K562 (cell line): ENCODE measurements around the gene GUCA1A. TPM values are rescaled to one million over a fixed set of nuclear protein-coding genes. Genes with fewer than 3 reads are reported as not detected.
A peak's percentile ranks its signal among the peaks of the same experiment; 100 is the strongest.

Experiments
- AFF4 ChIP-seq: sonication (generic); formaldehyde crosslinking; IDR thresholded peaks from 2 replicates; pipeline ENCODE4 v1.8.0; 2023; ENCODE audit warnings: mild to moderate bottlenecking, missing genetic modification reagents
- ARID3A ChIP-seq: IDR thresholded peaks from 2 replicates; pipeline ENCODE4 v1.6.1; 2012; ENCODE audit warnings: low read depth, low read length, improper control_type of control experiment, borderline replicate concordance
- CTCF ChIP-seq, 3 experiments: IDR thresholded peaks in 2 of 3; conservative IDR thresholded peaks in 1 of 3; 2 replicates each; pipeline ENCODE4 v1.5.1; 2011 to 2012; ENCODE audit warnings: low read length in 3 of 3, mild to moderate bottlenecking in 3 of 3, control low read depth in 2 of 3, improper control_type of control experiment in 1 of 3, inconsistent platforms in 1 of 3, low read depth in 1 of 3, mixed read lengths in 1 of 3, moderate library complexity in 1 of 3; ENCODE audit not compliant: insufficient read depth in 2 of 3
- NEUROD1 ChIP-seq: fragments of 150-350 bp; IDR thresholded peaks from 2 replicates; pipeline ENCODE4 v1.6.1; 2014; ENCODE audit warnings: borderline replicate concordance, low read length, low read depth; ENCODE audit not compliant: partially characterized antibody
- NUFIP1 ChIP-seq: fragments of 450-650 bp; IDR thresholded peaks from 2 replicates; pipeline ENCODE4 v1.6.1; 2018; ENCODE audit not compliant: partially characterized antibody
- SRF ChIP-seq, 2 experiments: fragments of 250-450, 450-650 bp in 1 of 2; sonication (Bioruptor Pico) in 1 of 2; sonication (generic) in 1 of 2; formaldehyde crosslinking; IDR thresholded peaks; 2 replicates each; pipeline versions ENCODE4 v1.5.0 to v1.5.1; 2020 to 2022; ENCODE audit warnings: mild to moderate bottlenecking in 1 of 2, missing genetic modification reagents in 1 of 2
- TCF3 ChIP-seq: sonication (generic); formaldehyde crosslinking; IDR thresholded peaks from 2 replicates; pipeline ENCODE4 v1.4.0; 2020; ENCODE audit warnings: mild to moderate bottlenecking, missing genetic modification reagents
- ZNF274 ChIP-seq: IDR thresholded peaks from 2 replicates; pipeline ENCODE4 v1.6.1; 2011; ENCODE audit warnings: low read depth, mild to moderate bottlenecking, low read length, moderate library complexity, borderline replicate concordance
- ZNF408 ChIP-seq: fragments of 250-450 bp; sonication (Bioruptor Pico); IDR thresholded peaks from 2 replicates; pipeline ENCODE4 v1.4.0; 2020; ENCODE audit warnings: low read depth, mild to moderate bottlenecking, moderate library complexity
- polyA plus RNA-seq, 8 experiments: library from polyadenylated mRNA; depleted of rRNA in 4 of 8; stranded (reverse) in 5 of 8; unstranded in 3 of 8; fragments of >200 nt; fragmentation: Nextera tagmentation in 2 of 8; fragmentation: Illumina TruSeq in 1 of 8; extraction: Ambion mirVana in 2 of 8; extraction: Trizol in 1 of 8; gene quantifications; 2 replicates each; pipeline versions ENCODE4 v1.2.1 to v1.2.3, GENCODE V29; 2011 to 2014; ENCODE audit warnings: inconsistent platforms in 1 of 8, missing spikeins in 1 of 8
- total RNA-seq, 7 experiments: library from RNA; depleted of rRNA in 6 of 7; stranded (reverse); fragments of >200 nt in 6 of 7; fragmentation: Illumina TruSeq in 2 of 7; extraction: Trizol in 2 of 7; gene quantifications; 2 replicates each; pipeline versions ENCODE4 v1.2.1 to v1.2.3, GENCODE V29; 2011 to 2021; ENCODE audit warnings: low replicate concordance in 1 of 7
- TF ChIP-seq, protein P1 (sequence below): fragments of 450-650 bp; formaldehyde crosslinking; IDR thresholded peaks from 2 replicates; pipeline ENCODE4 v1.4.0; 2020; ENCODE audit warnings: mild to moderate bottlenecking, moderate library complexity
- TF ChIP-seq, protein P2 (sequence below): fragments of 450-650 bp; IDR thresholded peaks from one replicate; pipeline ENCODE4 v1.6.1; 2018; ENCODE audit warnings: mild to moderate bottlenecking, moderate library complexity; ENCODE audit not compliant: partially characterized antibody
- TF ChIP-seq, protein P3 (sequence below), 2 experiments: fragments of 450-650 bp; IDR thresholded peaks; 2 replicates each; pipeline ENCODE4 v1.6.1; 2016

The GUCA1A gene
- total and polyA plus RNA-seq, 9 of the 15 experiments (the other 6 are each of a cell fraction or from before 2014, with no cell fraction given): not detected

DNA sequence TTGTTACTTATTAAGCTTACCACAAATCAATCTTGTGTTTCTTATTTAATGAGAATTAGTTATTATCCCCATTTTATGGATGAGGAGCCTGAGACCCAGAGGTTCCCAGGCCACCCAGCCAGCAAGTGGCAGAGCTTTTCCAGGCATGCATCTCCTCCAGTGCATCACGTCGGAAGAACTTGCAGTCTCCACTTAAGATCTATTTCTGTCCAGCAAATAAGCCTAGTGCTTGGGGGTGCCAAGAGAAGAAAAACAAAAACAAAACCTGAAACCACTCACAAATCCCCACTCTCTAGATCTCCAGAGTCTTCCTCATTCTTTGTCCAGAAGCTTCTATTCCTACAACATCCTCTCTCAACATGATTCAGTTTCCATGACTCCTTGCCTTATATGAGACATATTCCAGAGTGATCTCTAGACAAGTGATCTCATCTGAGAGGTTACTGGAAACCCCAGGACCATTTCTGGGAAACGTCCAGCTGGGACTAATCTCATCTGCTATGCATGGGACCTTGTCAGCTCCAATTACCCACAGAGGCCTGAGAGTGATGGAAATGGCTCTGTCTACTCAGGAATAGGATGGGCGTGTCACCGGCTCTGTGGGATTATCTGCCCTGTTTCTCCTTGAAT is 17.5 kb downstream of the GUCA1A start (continued):
- TF ChIP-seq AFF4 (CRISPR knock-in tag) (no peak), TCF3 (peak; percentile 18; the same call in 1 of the 2 replicates), ZNF408 (no peak), SRF (CRISPR knock-in tag; IDR thresholded peaks at IDR 0.05) (peak in 1 of 2 experiments; percentile 66; a peak in 1 of 4 replicates), NEUROD1 (no peak), NUFIP1 (no peak), ARID3A (no peak), CTCF (IDR thresholded peaks at IDR 0.05 in 2 of 3, conservative IDR thresholded peaks at IDR 0.05 in 1 of 3; ENCODE audit: insufficient read depth in 2 of 3, low read depth in 1 of 3, low read length in 3 of 3) (no peak), ZNF274 (no peak)
- TF ChIP-seq, protein P1, sequence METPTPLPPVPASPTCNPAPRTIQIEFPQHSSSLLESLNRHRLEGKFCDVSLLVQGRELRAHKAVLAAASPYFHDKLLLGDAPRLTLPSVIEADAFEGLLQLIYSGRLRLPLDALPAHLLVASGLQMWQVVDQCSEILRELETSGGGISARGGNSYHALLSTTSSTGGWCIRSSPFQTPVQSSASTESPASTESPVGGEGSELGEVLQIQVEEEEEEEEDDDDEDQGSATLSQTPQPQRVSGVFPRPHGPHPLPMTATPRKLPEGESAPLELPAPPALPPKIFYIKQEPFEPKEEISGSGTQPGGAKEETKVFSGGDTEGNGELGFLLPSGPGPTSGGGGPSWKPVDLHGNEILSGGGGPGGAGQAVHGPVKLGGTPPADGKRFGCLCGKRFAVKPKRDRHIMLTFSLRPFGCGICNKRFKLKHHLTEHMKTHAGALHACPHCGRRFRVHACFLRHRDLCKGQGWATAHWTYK (CRISPR knock-in tag): no peak
- TF ChIP-seq, protein P2, sequence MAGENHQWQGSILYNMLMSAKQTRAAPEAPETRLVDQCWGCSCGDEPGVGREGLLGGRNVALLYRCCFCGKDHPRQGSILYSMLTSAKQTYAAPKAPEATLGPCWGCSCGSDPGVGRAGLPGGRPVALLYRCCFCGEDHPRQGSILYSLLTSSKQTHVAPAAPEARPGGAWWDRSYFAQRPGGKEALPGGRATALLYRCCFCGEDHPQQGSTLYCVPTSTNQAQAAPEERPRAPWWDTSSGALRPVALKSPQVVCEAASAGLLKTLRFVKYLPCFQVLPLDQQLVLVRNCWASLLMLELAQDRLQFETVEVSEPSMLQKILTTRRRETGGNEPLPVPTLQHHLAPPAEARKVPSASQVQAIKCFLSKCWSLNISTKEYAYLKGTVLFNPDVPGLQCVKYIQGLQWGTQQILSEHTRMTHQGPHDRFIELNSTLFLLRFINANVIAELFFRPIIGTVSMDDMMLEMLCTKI: no peak
- TF ChIP-seq, protein P3, sequence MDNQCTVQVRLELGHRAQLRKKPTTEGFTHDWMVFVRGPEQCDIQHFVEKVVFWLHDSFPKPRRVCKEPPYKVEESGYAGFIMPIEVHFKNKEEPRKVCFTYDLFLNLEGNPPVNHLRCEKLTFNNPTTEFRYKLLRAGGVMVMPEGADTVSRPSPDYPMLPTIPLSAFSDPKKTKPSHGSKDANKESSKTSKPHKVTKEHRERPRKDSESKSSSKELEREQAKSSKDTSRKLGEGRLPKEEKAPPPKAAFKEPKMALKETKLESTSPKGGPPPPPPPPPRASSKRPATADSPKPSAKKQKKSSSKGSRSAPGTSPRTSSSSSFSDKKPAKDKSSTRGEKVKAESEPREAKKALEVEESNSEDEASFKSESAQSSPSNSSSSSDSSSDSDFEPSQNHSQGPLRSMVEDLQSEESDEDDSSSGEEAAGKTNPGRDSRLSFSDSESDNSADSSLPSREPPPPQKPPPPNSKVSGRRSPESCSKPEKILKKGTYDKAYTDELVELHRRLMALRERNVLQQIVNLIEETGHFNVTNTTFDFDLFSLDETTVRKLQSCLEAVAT (IDR thresholded peaks at IDR 0.05): 0 out of 4 replicates have a peak, but pooled peaks of 1 of the 2 experiments have one; percentile 38
